DND-41 (cell line): ENCODE results near the gene UBR3.

Source experiments
- ATAC-seq: fragments of 200-7000 bp; cut with Tn5 transposase; 3 replicates; pipeline ENCODE4 v1.9.1; 2021; ENCODE audit warnings: low read depth; ENCODE audit not compliant: insufficient read depth
- DNase-seq: peaks from one replicate; pipeline ENCODE4 v3.0.0-alpha.2; 2020
- H2AFZ ChIP-seq: 2 replicates; pipeline ENCODE4 v1.6.0; 2012; ENCODE audit warnings: low read depth, low read length
- H3K27ac ChIP-seq: 2 replicates; pipeline ENCODE4 v1.5.1; 2012; ENCODE audit warnings: low read length, inconsistent platforms
- H3K27me3 ChIP-seq: fragments of 200-600 bp; sonication (generic); 2 replicates; pipeline ENCODE4 v1.6.0; 2012; ENCODE audit warnings: low read length, mild to moderate bottlenecking, inconsistent platforms; ENCODE audit not compliant: insufficient read depth, poor library complexity
- H3K36me3 ChIP-seq: 2 replicates; pipeline ENCODE4 v1.5.1; 2012; ENCODE audit warnings: low read length, inconsistent platforms; ENCODE audit not compliant: insufficient read depth
- H3K4me1 ChIP-seq: 2 replicates; pipeline ENCODE4 v1.5.1; 2012; ENCODE audit warnings: mild to moderate bottlenecking, low read length; ENCODE audit not compliant: insufficient read depth
- H3K4me2 ChIP-seq: 2 replicates; pipeline ENCODE4 v1.6.0; 2012; ENCODE audit warnings: mild to moderate bottlenecking, moderate library complexity, low read length, inconsistent platforms; ENCODE audit not compliant: insufficient read depth
- H3K4me3 ChIP-seq, 2 experiments: fragments of 200-600 bp in 1 of 2; shearing (Covaris generic) in 1 of 2; 2 replicates each; pipeline ENCODE4 v1.5.1; 2012 to 2016; ENCODE audit warnings: inconsistent platforms in 2 of 2, low read length in 2 of 2, mild to moderate bottlenecking in 2 of 2, low read depth in 1 of 2, moderate library complexity in 1 of 2
- H3K79me2 ChIP-seq: 2 replicates; pipeline ENCODE4 v1.6.0; 2012; ENCODE audit warnings: low read length, inconsistent platforms; ENCODE audit not compliant: insufficient read depth
- H3K9ac ChIP-seq: 2 replicates; pipeline ENCODE4 v1.6.0; 2012; ENCODE audit warnings: low read depth, mild to moderate bottlenecking, inconsistent platforms, low read length, moderate library complexity
- H3K9me3 ChIP-seq: 2 replicates; pipeline ENCODE4 v1.5.1; 2012; ENCODE audit warnings: low read length, moderate library complexity, mild to moderate bottlenecking, inconsistent platforms; ENCODE audit not compliant: insufficient read depth, severe bottlenecking
- H4K20me1 ChIP-seq: 2 replicates; pipeline ENCODE4 v1.6.0; 2012; ENCODE audit warnings: low read length; ENCODE audit not compliant: insufficient read depth
- EZH2 ChIP-seq: IDR thresholded peaks from 3 replicates; pipeline ENCODE4 v1.6.1; 2012; ENCODE audit warnings: borderline replicate concordance, low read depth, mild to moderate bottlenecking, moderate library complexity, low read length, inconsistent platforms; ENCODE audit not compliant: severe bottlenecking
- TF ChIP-seq, protein P1 (sequence below): IDR thresholded peaks from 2 replicates; pipeline ENCODE4 v1.5.1; 2012; ENCODE audit warnings: borderline replicate concordance, low read length, moderate library complexity, mild to moderate bottlenecking; ENCODE audit not compliant: poor library complexity, severe bottlenecking; ENCODE audit errors: extremely low read depth

Gene UBR3

DNA sequence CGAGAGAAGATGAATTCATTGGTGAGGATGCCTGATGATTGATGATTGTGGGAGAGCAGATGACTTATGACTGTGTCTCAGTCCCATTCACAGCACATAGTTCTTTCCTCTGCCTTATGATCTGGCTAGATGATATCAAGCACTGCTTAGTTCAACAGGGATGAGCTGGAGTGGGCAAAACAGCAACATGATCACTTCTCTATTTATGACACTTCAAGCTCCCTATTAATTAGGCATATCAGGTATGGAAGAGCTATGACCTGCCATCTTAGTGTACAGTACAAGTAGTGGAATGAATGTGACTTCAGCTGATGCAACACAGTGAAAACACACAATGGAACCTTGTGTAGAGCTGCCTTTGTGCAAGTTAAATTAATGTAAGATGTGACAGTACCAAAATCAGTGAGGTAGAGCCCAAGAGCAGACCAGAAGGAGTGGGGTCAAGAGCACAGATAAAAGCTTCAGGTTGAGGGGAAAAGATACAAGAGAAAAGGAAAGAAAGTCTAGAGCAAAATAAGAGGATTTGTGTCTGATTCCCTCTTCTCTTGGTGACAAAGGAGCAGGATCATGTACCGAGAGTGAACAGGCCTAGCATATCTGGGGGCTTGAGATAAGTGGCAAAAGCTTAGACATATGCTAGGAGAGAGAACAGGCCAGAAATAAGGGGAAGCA lies 257.7 kb downstream of the UBR3 start:
- H2AFZ ChIP-seq = no peak overlapping the region
- ATAC-seq = no peak
- no peaks in the 10 kb centered on the region for H3K79me2 ChIP-seq
- no peaks in the 10 kb centered on the region for H3K4me1 ChIP-seq
- H3K27ac ChIP-seq = no peak overlapping the region
- H3K27me3 ChIP-seq = no peaks in the 10 kb centered on the region
- no peak overlapping the region for H3K9ac ChIP-seq
- no peak overlapping the region for H3K4me2 ChIP-seq
- TF ChIP-seq, protein P1, sequence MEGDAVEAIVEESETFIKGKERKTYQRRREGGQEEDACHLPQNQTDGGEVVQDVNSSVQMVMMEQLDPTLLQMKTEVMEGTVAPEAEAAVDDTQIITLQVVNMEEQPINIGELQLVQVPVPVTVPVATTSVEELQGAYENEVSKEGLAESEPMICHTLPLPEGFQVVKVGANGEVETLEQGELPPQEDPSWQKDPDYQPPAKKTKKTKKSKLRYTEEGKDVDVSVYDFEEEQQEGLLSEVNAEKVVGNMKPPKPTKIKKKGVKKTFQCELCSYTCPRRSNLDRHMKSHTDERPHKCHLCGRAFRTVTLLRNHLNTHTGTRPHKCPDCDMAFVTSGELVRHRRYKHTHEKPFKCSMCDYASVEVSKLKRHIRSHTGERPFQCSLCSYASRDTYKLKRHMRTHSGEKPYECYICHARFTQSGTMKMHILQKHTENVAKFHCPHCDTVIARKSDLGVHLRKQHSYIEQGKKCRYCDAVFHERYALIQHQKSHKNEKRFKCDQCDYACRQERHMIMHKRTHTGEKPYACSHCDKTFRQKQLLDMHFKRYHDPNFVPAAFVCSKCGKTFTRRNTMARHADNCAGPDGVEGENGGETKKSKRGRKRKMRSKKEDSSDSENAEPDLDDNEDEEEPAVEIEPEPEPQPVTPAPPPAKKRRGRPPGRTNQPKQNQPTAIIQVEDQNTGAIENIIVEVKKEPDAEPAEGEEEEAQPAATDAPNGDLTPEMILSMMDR = no peak
- TF ChIP-seq EZH2 = no peak
- peaks cover 3% of the 10 kb centered on the region; the same call in 1 of the 2 replicates for H3K36me3 ChIP-seq
- no peak overlapping the region for H3K4me3 ChIP-seq
- DNase-seq = no peak
- no peaks in the 10 kb centered on the region for H4K20me1 ChIP-seq
- no peaks in the 10 kb centered on the region for H3K9me3 ChIP-seq

DNA sequence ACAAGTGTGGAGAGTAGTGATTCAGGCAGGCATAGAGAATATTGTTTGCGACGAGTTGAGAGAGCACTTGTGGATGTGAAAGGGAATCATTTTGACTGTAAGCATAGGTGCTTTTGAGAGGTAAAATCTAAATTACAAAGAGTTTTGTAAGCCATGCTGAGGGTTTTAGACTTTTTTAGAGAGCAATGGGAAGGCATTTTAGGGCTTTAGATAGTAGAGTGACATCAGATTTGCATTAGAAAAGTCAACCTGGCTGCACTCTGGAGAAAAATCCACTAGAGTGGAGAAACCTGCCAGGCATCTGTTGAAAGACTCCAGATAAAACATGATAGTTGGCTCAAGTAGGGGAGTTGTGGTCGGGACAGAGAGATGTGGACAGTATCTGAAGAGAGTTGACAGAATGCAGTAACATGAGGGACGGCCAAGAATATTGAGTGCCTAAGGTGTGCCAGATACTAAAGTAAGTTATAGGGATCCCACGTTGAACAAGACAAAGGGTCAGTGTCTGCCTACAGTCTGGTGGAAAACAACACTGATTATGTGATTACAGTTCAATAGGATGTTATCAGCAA lies 258.9 kb downstream of the UBR3 start:
- Histone ChIP-seq H3K4me3 (no peak overlapping the region), H3K9ac (no peak overlapping the region), H3K36me3 (peaks cover 3% of the 10 kb centered on the region; the same call in 1 of the 2 replicates), H3K4me1 (no peaks in the 10 kb centered on the region), H3K9me3 (no peaks in the 10 kb centered on the region), H3K4me2 (no peak overlapping the region), H3K27me3 (no peaks in the 10 kb centered on the region), H3K27ac (no peak overlapping the region), H3K79me2 (no peaks in the 10 kb centered on the region), H2AFZ (no peak overlapping the region), H4K20me1 (no peaks in the 10 kb centered on the region)
- TF ChIP-seq, protein P1 = no peak
- ATAC-seq = no peak
- no peak for DNase-seq

- no peaks in the 10 kb centered on the region for H3K4me1 ChIP-seq
- no peaks in the 10 kb centered on the region for H3K27me3 ChIP-seq
- no peaks in the 10 kb centered on the region; the same call in 1 of the 2 replicates for H3K36me3 ChIP-seq
- no peaks in the 10 kb centered on the region for H4K20me1 ChIP-seq
- H3K27ac ChIP-seq = no peak overlapping the region
- no peak overlapping the region for H3K4me2 ChIP-seq
- H3K9me3 ChIP-seq = no peaks in the 10 kb centered on the region
- TF ChIP-seq, protein P1 = no peak
- TF ChIP-seq EZH2 = no peak
- no peaks in the 10 kb centered on the region for H3K79me2 ChIP-seq
- H3K9ac ChIP-seq = no peak overlapping the region
- no peak for ATAC-seq
- DNase-seq = no peak
- no peak overlapping the region for H2AFZ ChIP-seq
- H3K4me3 ChIP-seq = no peak overlapping the region
Measured at GRCh38 chr2:170086751-170087412, 259.6 kb downstream of the UBR3 start.
